ENCODE measurements around the gene IQCM.

- TF ChIP-seq TAF1 (IDR thresholded peaks at IDR 0.05; ENCODE audit: low read depth, low read length) = no peak
- no peak for TF ChIP-seq POLR2A (IDR thresholded peaks at IDR 0.05; ENCODE audit: low read depth, low read length)
- TF ChIP-seq POLR2AphosphoS5 (IDR thresholded peaks at IDR 0.05; ENCODE audit: low read depth, low read length) = no peak
Observed at GRCh38 chr4:149589826-149590225, 225.8 kb downstream of the IQCM start.
